T-cell (primary cell): ENCODE measurements around the gene JPH2. TPM values are rescaled to one million over a fixed set of nuclear protein-coding genes. Genes with fewer than 3 reads are reported as not detected.

ENCODE experiments used
- ATAC-seq, 4 experiments: fragments of 200-7000 bp in 3 of 4; fragments of 150-1000 bp in 1 of 4; cut with Tn5 transposase; replicated peaks in 1 of 4; 1 replicate in 3 of 4; 2 replicates in 1 of 4; pipeline ENCODE4 v1.10.0; 2021; ENCODE audit warnings: moderate library complexity in 3 of 4, mild to moderate bottlenecking in 2 of 4, moderate number of reproducible peaks in 1 of 4
- CTCF ChIA-PET, 2 donors: fragments of 300-600 bp; sonication (Branson Sonifier 250); formaldehyde crosslinking; loops; one replicate each; lab custom pipeline; 2022; ENCODE audit warnings: antibody characterized with exemption in 2 of 2; lab: Charles Lee
- POLR2A ChIA-PET, 2 donors: fragments of 300-600 bp; sonication (Branson Sonifier 250); formaldehyde crosslinking; loops; one replicate each; lab custom pipeline; 2022; ENCODE audit warnings: antibody characterized with exemption in 2 of 2; lab: Charles Lee
- DNase-seq, 35 experiments: peaks; one replicate each; pipeline versions ENCODE4 v3.0.0 to v3.0.0-alpha.2; 2013 to 2023
- H3K27ac ChIP-seq: one replicate; pipeline ENCODE4 v1.5.1; 2013; ENCODE audit warnings: low read length
- H3K27me3 ChIP-seq, 2 experiments: replicated peaks in 1 of 2; 1 replicate in 1 of 2; 2 replicates in 1 of 2; pipeline versions ENCODE4 v1.6.1 to v1.7.0; 2013; ENCODE audit warnings: low read length in 1 of 2, mixed read lengths in 1 of 2; ENCODE audit not compliant: control insufficient read depth in 2 of 2, insufficient read depth in 2 of 2; ENCODE audit errors: extremely low read depth in 1 of 2
- H3K36me3 ChIP-seq, 2 donors: 1 replicate in 1 of 2; 2 replicates in 1 of 2; pipeline versions ENCODE4 v1.6.1 to v1.7.0; 2013; ENCODE audit warnings: low read length in 1 of 2; ENCODE audit not compliant: control insufficient read depth in 2 of 2, insufficient read depth in 1 of 2; ENCODE audit errors: extremely low read depth in 1 of 2
- H3K4me1 ChIP-seq, 2 experiments: 1 replicate in 1 of 2; 2 replicates in 1 of 2; pipeline versions ENCODE4 v1.6.1 to v1.7.0; 2013; ENCODE audit warnings: low read length in 2 of 2, mixed read lengths in 1 of 2; ENCODE audit not compliant: insufficient read depth in 2 of 2, control insufficient read depth in 1 of 2; ENCODE audit errors: extremely low read depth in 1 of 2
- H3K4me3 ChIP-seq, 2 donors: 1 replicate in 1 of 2; 2 replicates in 1 of 2; pipeline versions ENCODE4 v1.5.1 to v1.7.0; 2013; ENCODE audit warnings: mild to moderate bottlenecking in 2 of 2, low read length in 1 of 2, moderate library complexity in 1 of 2; ENCODE audit not compliant: control insufficient read depth in 1 of 2; ENCODE audit errors: extremely low read depth in 1 of 2
- H3K9me3 ChIP-seq: 2 replicates; pipeline ENCODE4 v1.7.0; 2013
- H3K27ac Mint-ChIP-seq, 2 donors: one replicate each; pipeline ENCODE4 v1.8.0; 2020 to 2021; ENCODE audit warnings: mild to moderate bottlenecking in 2 of 2, mixed read lengths in 2 of 2
- H3K27me3 Mint-ChIP-seq, 2 donors: one replicate each; pipeline ENCODE4 v1.8.0; 2021 to 2022; ENCODE audit warnings: mixed read lengths in 2 of 2
- H3K36me3 Mint-ChIP-seq: one replicate; pipeline ENCODE4 v1.8.0; 2021; ENCODE audit warnings: mixed read lengths
- H3K4me1 Mint-ChIP-seq, 3 donors: one replicate each; pipeline ENCODE4 v1.8.0; 2020 to 2022; ENCODE audit warnings: mixed read lengths in 3 of 3, mild to moderate bottlenecking in 1 of 3
- H3K4me3 Mint-ChIP-seq, 3 donors: one replicate each; pipeline ENCODE4 v1.8.0; 2020 to 2022; ENCODE audit warnings: mild to moderate bottlenecking in 3 of 3, mixed read lengths in 3 of 3, moderate library complexity in 3 of 3
- H3K9me3 Mint-ChIP-seq, 3 donors: one replicate each; pipeline ENCODE4 v1.8.0; 2020 to 2022; ENCODE audit warnings: mixed read lengths in 3 of 3
- WGBS: methylation state at CpG from one replicate; pipeline ENCODE4 v1.1.5; 2013; ENCODE audit warnings: missing lambda C conversion rate; ENCODE audit not compliant: insufficient coverage; 5-methylcytosine and 5-hydroxymethylcytosine counted together
- total RNA-seq, 35 experiments: library from RNA in 6 of 35; stranded (reverse) in 6 of 35; fragments of 120-200 nt in 1 of 35; gene quantifications; one replicate each; pipeline versions ENCODE4 v1.2.1 to v1.2.4 and lab custom pipeline; 2013 to 2026

The JPH2 gene
- total RNA-seq, 5 donors from 2014 or later (not counting 1 experiment from before 2014, with no cell fraction given) = 0.06 to 0.15 (median 0.09) TPM; not detected in 2

GRCh38 chr20:44222027-44222426 lies 35.0 kb upstream of the JPH2 start:
- H3K9me3 Mint-ChIP-seq = no peaks in the 10 kb centered on the region
- peaks cover 3% of the 10 kb centered on the region for H3K36me3 Mint-ChIP-seq
- peaks cover 46 to 53% (median 51%) of the 10 kb centered on the region in 3 donors for H3K4me1 Mint-ChIP-seq
- no peaks in the 10 kb centered on the region for H3K36me3 ChIP-seq
- CTCF ChIA-PET = no interaction called here
- H3K9me3 ChIP-seq = no peaks in the 10 kb centered on the region
- H3K27ac ChIP-seq = no peak overlapping the region
- peaks cover 33 to 37% of the 10 kb centered on the region in 2 experiments for H3K4me1 ChIP-seq
- peak overlapping the region; percentile 11 to 61 for H3K27ac Mint-ChIP-seq
- ATAC-seq = no peak
- no peak for DNase-seq
- 98% methylated on average over 5 of the region's 5 CpGs for WGBS
- H3K4me3 Mint-ChIP-seq = no peak overlapping the region
- no peaks in the 10 kb centered on the region for H3K27me3 Mint-ChIP-seq
- POLR2A ChIA-PET = interaction anchor here in 1 of 2 donors (0.5 kb wide), 1 partner anchor 122 kb away, joined by 3 read pairs; no protein-coding TSS in a partner anchor
- no peaks in the 10 kb centered on the region for H3K27me3 ChIP-seq
- H3K4me3 ChIP-seq = no peak overlapping the region

DNA sequence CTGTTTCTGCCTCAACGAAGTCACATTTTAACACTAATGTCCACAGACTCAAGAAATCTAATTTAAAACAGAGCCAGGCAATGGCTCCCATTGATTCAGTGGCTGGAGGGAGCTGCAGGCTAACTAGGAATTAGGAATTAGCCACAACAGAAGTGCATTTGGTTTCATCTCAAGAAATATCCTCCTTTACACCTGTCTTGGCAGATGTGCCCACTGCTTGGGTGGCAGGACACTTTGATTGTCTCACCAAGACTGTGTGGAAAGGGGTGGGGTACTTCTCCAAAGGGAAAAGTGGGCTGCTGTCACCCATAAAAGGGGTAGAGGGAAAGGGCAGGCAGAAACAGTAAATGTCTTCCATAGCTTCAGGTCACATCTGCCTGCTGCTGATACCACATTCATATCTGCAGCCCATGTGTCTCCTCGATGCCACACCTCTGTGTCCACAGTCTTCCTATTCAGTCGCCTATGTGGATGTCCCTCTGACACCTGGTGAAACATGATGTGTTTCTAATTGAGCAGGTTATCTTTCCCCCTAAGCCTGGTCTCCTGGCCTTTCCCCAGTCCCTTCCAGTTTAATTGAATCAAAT lies 34.5 kb upstream of the JPH2 start:
- no peak for DNase-seq
- H3K9me3 Mint-ChIP-seq = no peaks in the 10 kb centered on the region
- Histone ChIP-seq H3K4me3 (no peak overlapping the region), H3K36me3 (peaks cover 0 to under 1% of the 10 kb centered on the region in 2 donors), H3K9me3 (no peaks in the 10 kb centered on the region), H3K27me3 (no peaks in the 10 kb centered on the region), H3K27ac (no peak overlapping the region), H3K4me1 (peaks cover 36 to 42% of the 10 kb centered on the region in 2 experiments)
- H3K27me3 Mint-ChIP-seq = no peaks in the 10 kb centered on the region
- ATAC-seq = no peak
- H3K36me3 Mint-ChIP-seq = peaks cover 3% of the 10 kb centered on the region
- 60% methylated on average over 1 of the region's 3 CpGs for WGBS
- POLR2A ChIA-PET = interaction anchor here in 1 of 2 donors (0.5 kb wide), 1 partner anchor 123 kb away, joined by 3 read pairs; no protein-coding TSS in a partner anchor
- H3K27ac Mint-ChIP-seq = peak overlapping the region; percentile 95 to 96
- CTCF ChIA-PET = no interaction called here
- peaks cover 49 to 57% (median 53%) of the 10 kb centered on the region in 3 donors for H3K4me1 Mint-ChIP-seq
- H3K4me3 Mint-ChIP-seq = peak overlapping the region in 1 of 3 donors; percentile 85

- ChIA-PET POLR2A (no interaction called here), CTCF (interaction anchor here in 1 of 2 donors (8.2 kb wide), 1 partner anchor 90 kb away, joined by 111 read pairs; the partner anchor contains the start of gene FITM2)
- Histone ChIP-seq H3K9me3 (no peaks in the 10 kb centered on the region), H3K4me1 (peaks cover 39 to 49% of the 10 kb centered on the region in 2 experiments), H3K27ac (peak overlapping the region; percentile 76), H3K36me3 (peaks cover 0 to 2% of the 10 kb centered on the region in 2 donors), H3K27me3 (no peaks in the 10 kb centered on the region), H3K4me3 (peak overlapping the region in 1 of 2 donors; percentile 7)
- Mint-ChIP-seq H3K36me3 (peaks cover 14% of the 10 kb centered on the region), H3K4me3 (peak overlapping the region; percentile 52 to 85 (median 58)), H3K27ac (peak overlapping the region; percentile 95 to 96), H3K27me3 (no peaks in the 10 kb centered on the region), H3K9me3 (no peaks in the 10 kb centered on the region), H3K4me1 (peaks cover 63 to 70% (median 67%) of the 10 kb centered on the region in 3 donors)
- no peak for DNase-seq
- ATAC-seq = no peak
- WGBS = 80% methylated on average over 6 of the region's 6 CpGs
Observed at GRCh38 chr20:44219791-44220190, 32.8 kb upstream of the JPH2 start.

GRCh38 chr20:44219170-44219730 lies 32.3 kb upstream of the JPH2 start:
- Histone ChIP-seq H3K4me3 (peak overlapping the region in 1 of 2 donors; percentile 7), H3K4me1 (peaks cover 39 to 50% of the 10 kb centered on the region in 2 experiments), H3K27me3 (no peaks in the 10 kb centered on the region), H3K27ac (peak overlapping the region; percentile 76), H3K9me3 (no peaks in the 10 kb centered on the region), H3K36me3 (peaks cover 0 to 2% of the 10 kb centered on the region in 2 donors)
- ChIA-PET POLR2A (interaction anchor here (0.6 to 1.2 kb wide), 5 partner anchors 10 to 425 kb away, joined by 3 to 5 read pairs (median 4); partner anchors contain the start of gene FITM2 (in 1 of the 2)), CTCF (interaction anchor here (0.7 to 8.2 kb wide), 13 partner anchors 16 to 913 kb away, joined by 3 to 246 read pairs (median 4); partner anchors contain the start of gene FITM2 (in 2 of the 2))
- WGBS = 29% methylated on average over 4 of the region's 5 CpGs
- ATAC-seq (peak in 3 of 4 experiments; percentile 8 to 15 (median 14)), DNase-seq (peak in 11 of 35 experiments; percentile 12 to 42 (median 33))
- Mint-ChIP-seq H3K4me1 (peaks cover 68 to 73% (median 72%) of the 10 kb centered on the region in 3 donors), H3K4me3 (peak overlapping the region; percentile 78 to 85 (median 78)), H3K27ac (peak overlapping the region; percentile 95 to 96), H3K36me3 (peaks cover 14% of the 10 kb centered on the region), H3K27me3 (no peaks in the 10 kb centered on the region), H3K9me3 (no peaks in the 10 kb centered on the region)

DNA sequence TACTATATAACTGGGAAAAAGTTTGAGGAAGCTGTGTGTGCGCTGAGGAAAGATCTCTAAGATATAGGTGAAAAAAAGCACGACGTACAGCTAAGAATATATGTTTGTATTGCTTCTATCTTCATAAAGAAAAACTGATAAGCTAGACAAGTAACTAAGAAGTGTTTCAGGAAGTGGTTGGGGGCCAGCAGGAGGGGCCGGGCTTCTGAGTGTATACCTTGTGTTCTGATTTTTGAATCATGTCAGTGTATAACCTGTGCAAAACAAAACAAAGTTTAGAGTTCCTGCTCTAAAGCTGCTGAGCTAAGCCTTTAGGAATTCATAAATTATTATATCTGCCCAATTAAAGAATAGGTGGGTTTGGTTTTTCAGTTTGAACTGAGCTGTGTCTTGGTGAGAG lies 31.5 kb upstream of the JPH2 start:
- H3K27me3 ChIP-seq = no peaks in the 10 kb centered on the region
- Mint-ChIP-seq H3K4me3 (peak overlapping the region; percentile 78 to 85 (median 78)), H3K27me3 (no peaks in the 10 kb centered on the region), H3K27ac (peak overlapping the region; percentile 95 to 96), H3K4me1 (peaks cover 73 to 74% (median 73%) of the 10 kb centered on the region in 3 donors), H3K9me3 (no peaks in the 10 kb centered on the region), H3K36me3 (peaks cover 14% of the 10 kb centered on the region)
- WGBS = no CpG with 5 or more reads among the region's 4 CpGs
- H3K9me3 ChIP-seq = no peaks in the 10 kb centered on the region
- peaks cover 0 to 2% of the 10 kb centered on the region in 2 donors for H3K36me3 ChIP-seq
- ChIA-PET POLR2A (interaction anchor here (0.6 to 1.2 kb wide), 6 partner anchors 10 to 123 kb away, joined by 3 to 5 read pairs (median 4); partner anchors contain the start of gene FITM2 (in 2 of the 2)), CTCF (interaction anchor here (0.6 to 8.2 kb wide), 19 partner anchors 8 to 648 kb away, joined by 3 to 246 read pairs (median 4); partner anchors contain the start of genes FITM2 (in 2 of the 2), OSER1 (in 1 of the 2) and TTPAL (in 1 of the 2))
- peak overlapping the region; percentile 76 for H3K27ac ChIP-seq
- peak overlapping the region in 1 of 2 donors; percentile 40 for H3K4me3 ChIP-seq
- H3K4me1 ChIP-seq = peaks cover 39 to 50% of the 10 kb centered on the region in 2 experiments
- ATAC-seq (peak; percentile 73 to 78 (median 77)), DNase-seq (peak in 33 of 35 experiments; percentile 30 to 77 (median 59))
